Measurements from ENCODE around the gene PTPN23.

DNA sequence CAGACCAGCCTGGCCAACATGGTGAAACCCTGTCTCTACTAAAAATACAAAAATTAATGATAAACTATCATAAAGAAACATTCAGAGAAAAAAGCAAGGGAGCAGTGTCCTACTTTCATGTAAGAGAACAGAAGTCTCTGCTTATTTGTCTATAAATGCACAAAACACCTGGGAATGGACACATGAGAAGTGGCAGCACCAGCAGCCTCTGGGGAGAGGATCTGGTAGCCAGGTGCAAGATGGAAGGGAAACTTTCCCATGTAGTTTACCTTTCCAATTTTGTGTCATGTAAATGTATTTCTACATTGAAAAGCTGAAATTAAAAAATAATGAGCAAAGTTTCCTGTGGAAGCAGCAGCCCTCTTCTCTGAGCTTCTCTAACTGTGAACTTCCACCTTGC lies 76.2 kb downstream of the PTPN23 start:
- no peak for TF ChIP-seq CTCF (IDR thresholded peaks at IDR 0.05 in 8 of 11, conservative IDR thresholded peaks at IDR 0.05 in 3 of 11)
- TF ChIP-seq POLR2A (IDR thresholded peaks at IDR 0.05) = no peak

Data from spleen (tissue), 7 donors.